Measurements from ENCODE around the gene DVL1. TPM values are rescaled to one million over a fixed set of nuclear protein-coding genes. Genes with fewer than 3 reads are reported as not detected.
"Not testable (repeated sequence)": the region's sequence is repeated elsewhere in the genome, so short reads cannot be mapped to it uniquely, and the experiment has no call there.

The DVL1 gene
- total RNA-seq, 1 donor from 2014 or later, result 96.2 TPM

DNA sequence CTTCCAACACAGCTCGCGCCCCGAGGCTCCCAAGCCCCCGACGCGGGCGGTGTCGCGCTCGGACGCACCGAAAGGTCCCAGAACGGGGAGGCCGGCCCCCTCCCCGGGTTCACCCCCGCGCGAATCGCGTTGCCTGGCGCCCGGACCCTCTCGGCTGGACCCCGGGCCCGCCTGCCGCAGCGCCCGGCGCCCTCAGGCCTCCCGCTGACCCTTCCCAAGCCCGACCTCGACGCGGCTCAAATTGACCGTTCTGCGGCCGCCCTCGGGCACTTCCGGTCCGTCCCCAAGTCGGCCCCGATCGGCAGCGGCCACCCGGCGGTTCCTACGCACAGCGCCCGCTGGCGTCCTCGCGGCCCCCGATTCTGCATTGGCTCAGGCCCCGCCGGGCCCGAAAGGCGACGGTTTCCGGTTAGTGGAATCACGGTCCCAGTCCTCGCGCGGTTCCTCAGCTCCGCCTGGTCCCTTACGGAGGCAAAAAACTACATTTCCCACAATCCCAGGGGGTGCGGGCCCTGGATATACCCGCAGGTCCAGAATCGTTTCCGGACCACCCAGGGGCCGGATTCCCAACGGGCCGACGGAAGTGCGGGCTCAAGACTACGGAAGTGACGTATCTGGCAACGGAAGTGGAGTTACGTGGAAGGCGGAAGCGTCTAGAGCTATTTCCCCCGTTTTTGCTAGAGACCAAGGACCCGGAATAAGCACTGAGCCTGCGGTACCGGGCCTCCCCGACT lies 25.9 kb upstream of the DVL1 start, which contains the start of gene AURKAIP1:
TSS of gene AURKAIP1 (minus strand) at position 279 of the 734 bp plus-strand sequence. CDS start 451 bp downstream, outside the sequence.
- intact Hi-C loops (cut with DNase I), result loop anchor here (2.0 to 5.0 kb wide), 3 partner anchors 26 to 253 kb away; partner anchors contain the start of genes DVL1 and MRPL20

DNA sequence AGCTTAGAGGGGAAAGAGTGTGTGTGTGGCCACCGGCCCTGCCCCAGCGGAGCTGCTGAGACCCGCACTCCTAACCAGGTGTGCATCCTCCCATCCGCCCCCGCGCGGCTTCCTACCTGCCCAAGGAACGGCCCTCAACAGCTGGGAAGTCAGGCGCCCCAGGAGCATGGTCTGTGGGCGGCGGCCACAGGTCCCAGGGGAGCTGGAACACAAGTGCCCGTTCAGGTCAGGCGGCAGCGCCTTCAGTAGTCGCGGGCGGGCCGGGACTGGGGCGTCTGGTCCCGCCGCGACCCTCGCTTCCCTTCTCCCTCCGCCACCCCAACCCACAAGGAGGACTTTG lies 25.3 kb upstream of the DVL1 start:
- intact Hi-C loops (cut with DNase I), result loop anchor here (2.0 to 5.0 kb wide), 3 partner anchors 26 to 252 kb away; partner anchors contain the start of genes DVL1 and MRPL20

More for the DNA sequence above, 25.9 kb upstream of the DVL1 start, which contains the start of gene AURKAIP1:
- peak; percentile 98 for DNase-seq (ENCODE audit: low spot score)

DNA sequence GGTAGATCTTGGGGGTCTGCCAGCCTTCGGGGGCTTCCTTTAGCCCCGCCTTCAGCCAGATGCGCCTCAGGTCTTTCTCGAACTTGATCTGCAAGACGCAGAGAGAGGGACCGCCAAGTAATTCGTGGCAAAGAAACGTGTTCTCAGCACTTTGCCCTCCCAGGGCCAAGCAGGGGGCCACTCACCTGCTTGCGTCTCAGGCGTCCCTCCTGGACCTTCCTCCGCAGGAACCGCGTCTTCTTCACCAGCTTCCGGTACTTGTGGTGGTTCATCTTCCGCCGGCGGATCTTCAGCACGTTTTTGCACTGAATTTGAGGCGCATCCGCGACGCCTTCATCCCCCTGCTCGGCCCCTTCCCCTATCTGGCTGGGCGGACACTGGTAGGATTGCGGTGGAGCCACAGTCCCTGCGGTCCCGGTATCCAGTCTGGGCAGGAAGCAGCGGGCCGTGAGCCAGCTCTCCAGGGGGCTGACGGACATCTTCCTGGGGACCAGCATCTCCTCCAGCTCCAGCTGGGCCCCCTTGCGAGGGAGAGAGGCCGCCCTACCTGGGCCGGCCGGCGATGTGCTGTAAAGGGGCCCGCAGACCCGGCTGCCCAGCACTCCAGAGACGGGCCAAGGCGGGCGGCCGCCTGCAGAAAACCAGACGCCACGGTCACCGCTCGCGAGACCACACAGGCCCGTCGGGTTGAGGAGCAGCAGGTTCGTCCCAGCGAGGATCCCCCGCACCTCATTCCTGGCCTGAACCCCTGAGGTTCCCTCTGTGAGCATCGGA lies 24.8 kb upstream of the DVL1 start:
- intact Hi-C loops (cut with DNase I), result loop anchor here (2.0 to 5.0 kb wide), 3 partner anchors 25 to 252 kb away; partner anchors contain the start of genes DVL1 and MRPL20
- no peak for DNase-seq (ENCODE audit: low spot score)

More for the DNA sequence above, 25.3 kb upstream of the DVL1 start:
- DNase-seq (ENCODE audit: low spot score), result no peak

DNA sequence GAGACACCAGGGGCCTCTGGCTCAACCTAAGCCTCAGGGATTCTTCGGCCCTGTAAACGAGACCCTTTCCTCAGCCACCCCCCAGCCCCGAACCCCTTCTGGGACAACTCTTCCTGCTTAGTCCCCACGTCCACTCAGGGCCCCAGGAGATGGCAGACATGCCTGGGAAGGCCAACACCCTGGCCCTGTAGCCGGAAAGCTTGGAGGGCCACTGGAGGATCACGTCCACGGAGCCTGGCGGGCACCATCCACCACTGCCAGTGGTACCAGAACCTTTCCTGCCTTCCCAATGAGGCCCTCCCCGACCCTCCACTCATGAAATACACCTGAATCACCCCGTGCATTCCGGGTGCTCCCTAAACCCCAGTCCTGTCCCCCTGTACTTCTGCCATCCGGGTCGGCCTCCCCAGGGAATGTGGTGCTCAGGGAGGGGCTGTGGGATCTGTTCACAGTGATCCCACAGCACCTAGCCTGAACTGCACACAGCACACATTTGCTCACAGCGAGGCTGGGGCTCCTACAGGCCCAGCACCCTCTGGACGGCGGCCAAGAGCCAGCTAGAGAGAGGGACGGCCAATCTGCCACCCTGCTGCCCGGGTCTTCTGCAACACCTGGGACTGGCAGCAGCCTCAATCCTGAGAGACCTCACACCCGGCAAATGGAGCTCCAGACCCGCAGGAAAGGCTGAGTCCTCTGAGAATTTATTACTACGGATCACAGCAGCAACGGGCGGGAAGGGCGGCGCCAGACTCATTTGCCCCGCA lies 24.0 kb upstream of the DVL1 start:
- DNase-seq (ENCODE audit: low spot score), result no peak
- intact Hi-C loops (cut with DNase I), result loop anchor here (5.0 kb wide), 1 partner anchor 251 kb away; no protein-coding TSS in a partner anchor

DNA sequence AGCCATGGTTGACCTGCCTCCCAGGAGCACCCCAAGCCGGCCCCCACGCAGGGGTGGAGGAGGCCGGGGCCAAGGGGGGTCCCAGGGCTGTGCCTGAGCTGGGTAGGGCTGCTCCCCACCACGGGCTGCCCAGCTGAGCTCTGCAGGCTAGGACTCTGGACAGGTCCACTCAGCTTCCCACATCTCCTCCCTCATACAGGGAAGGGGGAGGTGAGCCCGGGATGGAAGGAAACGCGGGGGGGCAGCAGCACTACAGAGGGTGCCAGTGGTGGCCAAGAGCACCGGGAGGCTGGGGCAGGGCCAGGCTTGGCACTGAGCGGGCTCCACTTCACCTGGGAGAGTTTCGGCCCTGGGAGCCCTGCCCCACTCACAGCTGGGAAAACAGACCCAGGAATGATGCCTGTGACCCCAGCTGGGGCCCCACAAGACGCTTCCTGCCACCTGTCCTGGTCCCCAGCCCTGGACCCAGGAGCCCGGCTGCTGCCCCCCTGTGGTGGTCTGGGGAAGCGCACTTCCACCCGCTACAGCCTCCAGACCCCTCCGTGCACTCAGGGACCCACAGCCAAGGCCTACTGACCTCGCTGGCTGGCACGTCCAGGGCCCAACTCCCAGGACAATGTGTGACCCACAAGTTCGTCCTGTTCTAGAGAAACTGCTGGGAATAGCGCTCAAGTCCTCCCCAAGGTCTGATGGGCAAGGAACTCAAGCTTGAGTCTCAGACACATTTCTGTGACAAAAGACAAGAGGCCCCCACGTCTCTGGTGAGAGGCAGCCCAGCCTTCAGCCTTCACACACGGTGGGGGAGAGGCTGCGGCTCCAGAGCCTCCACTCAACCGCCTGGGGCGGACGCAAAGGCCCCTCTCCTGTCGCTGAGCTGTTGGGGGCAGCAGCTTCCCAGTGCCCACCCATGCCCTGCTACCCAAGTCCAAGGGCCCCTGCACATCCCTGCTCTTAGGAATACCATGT lies 22.8 kb upstream of the DVL1 start:
- no peak for DNase-seq (ENCODE audit: low spot score)
- intact Hi-C loops (cut with DNase I), result loop anchor here (5.0 kb wide), 1 partner anchor 250 kb away; no protein-coding TSS in a partner anchor

DNA sequence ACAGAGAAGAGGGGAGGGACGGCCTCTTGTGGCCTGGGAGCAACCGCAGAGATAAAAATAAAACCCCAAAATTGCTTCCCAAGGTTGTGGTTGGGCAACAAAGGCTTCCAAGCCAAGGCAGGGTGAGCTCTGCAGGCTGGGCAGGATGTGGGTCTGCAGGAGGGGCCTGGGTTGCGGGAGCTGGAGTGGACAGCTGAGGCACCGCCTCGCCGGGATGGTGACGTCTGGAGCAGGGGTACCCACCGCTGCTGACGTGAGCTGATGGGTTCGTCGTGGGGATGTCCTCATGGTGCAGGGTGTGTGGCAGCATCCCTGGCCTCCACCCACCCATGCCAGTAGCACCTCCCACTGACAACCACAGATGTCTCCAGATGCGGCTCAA lies 22.1 kb upstream of the DVL1 start:
- no peak for DNase-seq (ENCODE audit: low spot score)
- intact Hi-C loops (cut with DNase I), result loop anchor here (5.0 kb wide), 1 partner anchor 249 kb away; no protein-coding TSS in a partner anchor

DNA sequence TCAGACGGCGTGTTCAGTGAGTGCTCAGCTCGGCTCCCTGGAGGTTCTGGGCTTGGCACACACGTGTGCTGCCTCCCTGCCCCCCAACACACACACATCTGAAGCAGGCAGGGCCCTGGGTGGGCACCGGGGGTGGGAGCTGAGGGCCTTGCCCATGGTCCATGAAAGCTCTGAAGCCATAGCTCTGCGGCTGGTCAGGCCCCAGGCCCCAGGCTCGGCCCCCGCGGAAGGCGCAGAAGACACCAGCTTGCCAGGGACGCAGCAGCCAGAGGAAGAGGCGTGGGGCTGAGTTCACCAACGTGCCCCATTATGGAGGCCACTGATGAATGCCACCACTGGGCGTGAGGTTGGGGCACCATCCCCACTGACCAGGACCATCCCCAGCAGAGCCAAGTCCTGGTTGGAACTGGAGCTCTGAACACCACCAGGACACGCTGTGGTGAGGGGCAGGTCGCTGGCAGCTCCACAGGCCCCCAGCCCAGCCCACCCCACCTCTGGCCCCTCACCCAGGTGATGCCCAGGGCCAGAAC lies 21.6 kb upstream of the DVL1 start:
- no peak for DNase-seq (ENCODE audit: low spot score)

DNA sequence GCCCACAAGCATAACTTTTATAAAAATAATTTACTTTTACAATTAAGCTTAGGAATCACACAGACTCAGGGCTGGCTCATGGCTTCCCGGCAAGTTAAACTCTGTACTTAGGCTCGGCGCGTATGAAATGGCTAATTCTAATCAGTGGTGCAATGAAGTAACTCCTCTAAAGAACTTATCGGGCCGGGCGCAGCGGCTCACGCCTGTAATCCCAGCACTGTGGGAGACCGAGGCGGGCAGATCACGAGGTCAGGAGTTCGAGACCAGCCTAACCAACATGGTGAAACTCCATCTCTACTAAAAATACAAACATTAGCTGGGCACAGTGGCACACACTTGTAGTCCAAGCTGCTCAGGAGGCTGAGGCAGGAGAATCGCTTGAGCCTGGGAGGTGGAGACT lies 20.9 kb upstream of the DVL1 start:
- intact Hi-C loops (cut with DNase I), result loop anchor here (5.0 kb wide), 1 partner anchor 248 kb away; no protein-coding TSS in a partner anchor
- DNase-seq (ENCODE audit: low spot score), result not testable (repeated sequence)

More for the DNA sequence above, 21.6 kb upstream of the DVL1 start:
- intact Hi-C loops (cut with DNase I), result loop anchor here (5.0 kb wide), 1 partner anchor 249 kb away; no protein-coding TSS in a partner anchor

DNA sequence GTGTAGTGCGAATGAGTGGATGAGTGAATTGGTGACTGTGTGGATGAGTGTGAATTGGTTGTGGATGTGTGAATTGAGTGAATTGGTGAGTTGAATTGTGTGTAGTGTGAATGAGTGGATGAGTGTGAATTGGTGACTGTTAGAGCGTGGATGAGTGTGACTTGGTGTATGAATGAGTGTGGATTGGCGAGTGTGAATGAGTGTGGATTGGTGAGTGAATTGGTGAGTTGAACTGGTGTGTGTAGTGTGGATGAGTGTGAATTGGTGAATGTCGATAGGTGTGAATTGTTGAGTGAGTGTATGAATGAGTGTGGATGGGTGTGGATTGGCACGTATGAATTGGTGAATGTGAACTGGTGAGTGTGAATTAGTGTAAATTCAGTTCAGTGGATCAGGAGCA lies 18.1 kb upstream of the DVL1 start:
- intact Hi-C loops (cut with DNase I), result no loop called here
- no peak for DNase-seq (ENCODE audit: low spot score)

DNA sequence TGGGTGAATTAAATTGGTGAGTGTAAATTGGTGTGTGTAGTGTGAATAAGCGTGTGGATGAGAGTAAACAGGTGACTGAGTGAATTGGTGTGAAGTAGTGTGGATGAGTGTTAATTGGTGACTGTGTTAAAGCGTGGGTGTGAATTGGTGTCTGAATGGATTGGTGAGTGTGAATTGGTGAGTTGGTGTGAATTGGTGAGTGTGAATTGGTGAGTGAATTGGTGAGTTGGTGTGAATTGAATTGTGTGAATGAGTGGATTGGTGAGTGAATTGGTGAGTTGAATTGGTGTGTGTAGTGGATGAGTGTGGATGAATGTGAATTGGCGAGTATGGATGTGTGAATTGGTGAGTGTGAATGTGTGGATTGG lies 17.5 kb upstream of the DVL1 start:
- intact Hi-C loops (cut with DNase I), result no loop called here
- DNase-seq (ENCODE audit: low spot score), result no peak

DNA sequence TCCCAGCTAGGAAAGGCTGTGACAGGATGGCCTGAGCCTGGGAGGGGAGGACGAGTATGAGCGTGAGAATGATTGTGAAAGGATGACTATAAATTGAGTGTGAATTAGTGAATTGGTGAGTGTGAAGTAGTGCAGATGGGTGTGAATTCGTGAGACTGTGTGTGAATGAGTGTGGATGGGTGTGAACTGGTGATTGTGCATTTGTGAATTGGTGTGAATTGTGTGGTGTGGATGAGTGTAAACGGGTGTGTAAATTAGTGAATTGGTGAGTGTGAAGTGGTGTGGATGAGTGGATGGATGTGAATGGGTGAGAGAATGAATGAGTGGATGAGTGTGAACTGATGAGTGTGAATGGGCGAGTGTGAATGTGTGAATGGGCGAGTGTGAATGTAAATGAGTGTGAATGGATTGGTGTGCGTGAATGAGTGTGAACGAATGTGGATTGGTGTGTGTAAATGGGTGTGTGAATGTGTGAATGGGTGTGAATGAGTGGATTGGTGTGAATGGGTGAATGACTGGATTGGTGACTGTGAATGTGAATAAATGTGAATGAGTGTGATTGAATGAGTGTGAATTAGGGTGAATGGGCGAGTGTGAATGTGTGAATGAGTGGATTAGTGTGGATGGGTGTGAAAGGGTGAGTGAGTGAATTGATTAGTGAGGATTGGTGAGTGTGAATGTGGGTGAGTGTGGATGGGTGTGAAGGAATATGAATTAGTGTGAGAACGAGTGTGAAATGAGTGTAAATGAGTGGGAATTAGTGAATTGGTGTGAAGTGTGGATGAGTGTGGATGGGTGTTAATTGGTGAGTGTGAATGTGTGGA lies 16.9 kb upstream of the DVL1 start:
- intact Hi-C loops (cut with DNase I), result no loop called here
- DNase-seq (ENCODE audit: low spot score), result no peak

DNA sequence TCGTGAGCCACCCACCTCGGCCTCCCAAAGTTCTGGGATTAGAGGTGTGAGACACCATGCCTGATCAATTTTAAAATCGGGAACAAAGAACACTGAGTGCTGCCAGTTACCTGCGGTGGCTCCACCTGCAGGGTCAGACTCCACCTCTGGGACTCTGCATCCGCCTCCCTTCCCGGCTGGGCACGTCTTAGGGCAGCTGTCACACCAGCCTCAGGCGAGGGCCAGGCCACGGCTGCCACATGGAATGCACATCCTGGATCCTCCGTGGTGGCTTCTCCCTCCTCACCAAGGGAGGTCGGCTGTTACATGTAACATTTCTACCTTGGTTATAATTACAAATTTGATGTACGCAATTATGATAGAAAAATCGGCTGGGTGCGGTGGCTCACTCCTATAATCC lies 15.0 kb upstream of the DVL1 start:
- intact Hi-C loops (cut with DNase I), result no loop called here
- DNase-seq (ENCODE audit: low spot score), result no peak

DNA sequence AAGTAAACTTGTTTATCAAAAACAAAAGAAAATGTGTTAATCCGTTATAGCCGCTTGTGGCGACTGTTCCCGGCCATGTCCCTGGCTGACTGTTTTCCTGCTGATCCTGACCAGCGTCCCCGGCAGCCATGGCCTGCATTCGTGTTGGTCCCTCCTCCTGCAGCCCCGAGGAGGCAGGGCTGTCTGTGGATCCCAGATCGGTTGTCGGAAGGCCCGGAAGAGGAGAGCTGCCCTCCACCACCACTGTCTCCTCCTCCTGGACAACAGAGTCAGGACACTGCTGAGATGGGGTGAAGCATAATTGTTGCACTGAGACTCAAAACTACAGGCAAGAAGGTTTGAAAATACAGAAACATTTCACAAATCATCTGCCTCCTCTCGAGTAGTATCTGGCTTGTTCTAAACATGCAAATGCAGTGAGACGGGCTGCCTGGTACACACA lies 12.8 kb upstream of the DVL1 start:
- DNase-seq (ENCODE audit: low spot score), result no peak
- intact Hi-C loops (cut with DNase I), result no loop called here

DNA sequence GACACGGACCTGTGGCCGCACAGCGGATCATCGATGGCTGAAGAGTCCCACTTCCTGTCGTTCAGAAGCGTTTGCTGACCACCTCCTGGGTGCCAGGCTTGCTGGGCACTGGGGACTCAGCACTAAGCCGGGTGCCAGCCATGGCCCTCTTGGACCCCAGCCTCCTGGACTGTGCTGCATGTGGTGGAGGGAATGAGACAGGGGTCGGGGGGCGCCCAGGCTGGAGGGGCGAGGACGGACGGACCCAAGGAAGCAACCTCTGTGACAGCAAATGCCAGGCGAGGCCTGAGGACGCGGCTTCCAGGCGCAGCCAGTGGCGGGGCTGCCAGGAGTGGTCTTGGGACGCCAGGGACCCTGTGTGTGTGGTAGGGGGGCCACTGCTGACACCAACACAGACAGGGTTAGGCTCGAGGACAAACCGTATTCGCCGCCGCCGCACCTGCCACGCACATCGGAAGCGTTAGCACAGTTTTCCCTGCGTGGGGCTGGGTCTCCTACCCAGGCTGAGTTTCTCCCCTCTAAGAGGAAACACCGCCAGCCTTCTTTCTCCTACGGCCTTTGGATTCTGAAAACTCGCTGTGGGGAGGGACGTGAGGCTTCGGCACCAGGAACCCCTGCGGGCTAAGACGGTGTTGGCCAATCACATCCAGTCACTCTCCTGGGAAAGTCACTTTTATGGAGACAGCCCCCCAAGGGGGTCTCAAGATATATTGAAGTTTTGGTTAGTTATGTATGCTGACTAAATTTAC lies 12.2 kb upstream of the DVL1 start:
- intact Hi-C loops (cut with DNase I), result no loop called here
- DNase-seq (ENCODE audit: low spot score), result no peak

DNA sequence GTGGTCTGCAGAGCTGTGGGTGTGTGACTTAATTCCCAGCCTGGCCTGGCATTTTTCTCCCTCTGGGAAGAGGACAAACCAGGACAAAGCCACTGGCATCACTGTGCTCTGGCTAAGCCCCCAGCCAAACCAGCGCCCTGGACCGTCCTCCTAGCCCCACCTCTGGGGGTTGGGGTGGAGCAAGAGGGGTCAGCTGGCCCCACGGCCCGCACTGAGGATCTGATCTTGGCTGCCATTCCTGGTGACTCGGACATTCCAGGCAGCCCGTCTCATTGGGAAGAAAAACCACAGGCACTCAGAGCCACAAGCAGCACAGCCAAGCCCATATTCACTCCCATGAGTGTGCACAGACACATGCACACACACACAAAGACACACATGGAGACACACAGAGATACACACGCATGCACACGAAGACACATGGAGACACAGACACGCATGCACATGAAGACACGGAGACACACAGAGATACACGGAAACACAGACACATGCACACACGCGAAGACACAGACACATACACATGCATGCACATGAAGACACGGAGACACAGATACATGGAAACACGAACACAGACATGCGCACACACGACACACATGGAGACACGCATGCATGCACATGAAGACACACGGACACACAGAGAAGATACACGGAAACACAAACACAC lies 11.4 kb upstream of the DVL1 start:
- peak; percentile 82 for DNase-seq (ENCODE audit: low spot score)
- intact Hi-C loops (cut with DNase I), result no loop called here
